Loucy (cell line): ENCODE results near the gene DMRTB1.
A peak's percentile ranks its signal among the peaks of the same experiment; 100 is the strongest.

Experiments
- H2AFZ ChIP-seq: fragments of 200-600 bp; sonication (generic); 2 replicates; pipeline ENCODE4 v1.6.0; 2016; ENCODE audit warnings: antibody characterized with exemption, mild to moderate bottlenecking, low read length, moderate library complexity
- H3F3A ChIP-seq: fragments of 200-600 bp; 2 replicates; pipeline ENCODE4 v1.6.0; 2016; ENCODE audit warnings: antibody characterized with exemption, low read depth, mild to moderate bottlenecking
- H3K27me3 ChIP-seq: fragments of 200-600 bp; sonication (generic); 2 replicates; pipeline ENCODE4 v1.6.1; 2014; ENCODE audit warnings: low read length, mild to moderate bottlenecking; ENCODE audit not compliant: insufficient read depth, poor library complexity, severe bottlenecking
- H3K36me3 ChIP-seq: fragments of 200-600 bp; sonication (generic); 2 replicates; pipeline ENCODE4 v1.6.1; 2016; ENCODE audit warnings: low read length; ENCODE audit not compliant: insufficient read depth
- H3K4me1 ChIP-seq: fragments of 200-600 bp; sonication (generic); 2 replicates; pipeline ENCODE4 v1.5.1; 2014; ENCODE audit warnings: low read length, mild to moderate bottlenecking; ENCODE audit not compliant: insufficient read depth, poor library complexity, severe bottlenecking
- H3K4me2 ChIP-seq: fragments of 200-600 bp; sonication (generic); 2 replicates; pipeline ENCODE4 v1.6.0; 2014; ENCODE audit warnings: antibody characterized with exemption, low read length, low read depth, mild to moderate bottlenecking; ENCODE audit not compliant: poor library complexity, severe bottlenecking
- H3K4me3 ChIP-seq: fragments of 200-600 bp; sonication (generic); 2 replicates; pipeline ENCODE4 v1.5.1; 2014; ENCODE audit warnings: low read length, mild to moderate bottlenecking, mixed read lengths; ENCODE audit not compliant: poor library complexity, severe bottlenecking
- H3K79me2 ChIP-seq: fragments of 200-600 bp; sonication (generic); 2 replicates; pipeline ENCODE4 v1.6.1; 2014; ENCODE audit warnings: low read length; ENCODE audit not compliant: insufficient read depth
- H3K9ac ChIP-seq: fragments of 200-600 bp; sonication (generic); 2 replicates; pipeline ENCODE4 v1.6.0; 2014; ENCODE audit warnings: mild to moderate bottlenecking, low read depth, low read length, moderate library complexity; ENCODE audit not compliant: poor library complexity, severe bottlenecking
- H3K9me2 ChIP-seq: fragments of 200-600 bp; sonication (generic); replicated peaks from 2 replicates; pipeline ENCODE4 v1.6.1; 2016; ENCODE audit warnings: low read depth, low read length, mixed read lengths
- H3K9me3 ChIP-seq: fragments of 200-600 bp; sonication (generic); 2 replicates; pipeline ENCODE4 v1.6.1; 2014; ENCODE audit warnings: mild to moderate bottlenecking, antibody characterized with exemption, low read length, low read depth; ENCODE audit not compliant: insufficient read depth
- H4K20me1 ChIP-seq: fragments of 200-600 bp; sonication (generic); 2 replicates; pipeline ENCODE4 v1.6.0; 2014; ENCODE audit warnings: antibody characterized with exemption, low read length, mild to moderate bottlenecking; ENCODE audit not compliant: insufficient read depth, poor library complexity, severe bottlenecking
- CTCF ChIP-seq: fragments of 200-600 bp; sonication (generic); conservative IDR thresholded peaks from 2 replicates; pipeline ENCODE4 v1.5.1; 2014; ENCODE audit warnings: mild to moderate bottlenecking, antibody characterized with exemption, low read length
- EZH2phosphoT487 ChIP-seq: fragments of 200-600 bp; IDR thresholded peaks from 2 replicates; pipeline ENCODE4 v1.6.1; 2018; ENCODE audit warnings: antibody characterized with exemption, mild to moderate bottlenecking, moderate library complexity, borderline replicate concordance

Gene DMRTB1

GRCh38 chr1:53462193-53462592 is 3.0 kb downstream of the DMRTB1 start:
- Histone ChIP-seq H3K79me2 (no peaks in the 10 kb centered on the region), H3K9me2 (no peaks in the 10 kb centered on the region), H3K27me3 (no peaks in the 10 kb centered on the region), H2AFZ (no peak overlapping the region), H3K4me3 (no peak overlapping the region), H4K20me1 (no peaks in the 10 kb centered on the region), H3F3A (peaks cover 7% of the 10 kb centered on the region; the same call in 1 of the 2 replicates), H3K4me2 (no peak overlapping the region), H3K9me3 (no peaks in the 10 kb centered on the region), H3K36me3 (no peaks in the 10 kb centered on the region), H3K9ac (peak overlapping the region; percentile 53), H3K4me1 (peaks cover 44% of the 10 kb centered on the region)
- TF ChIP-seq EZH2phosphoT487 = no peak
- TF ChIP-seq CTCF = no peak

- Histone ChIP-seq H3K4me3 (no peak overlapping the region), H4K20me1 (no peaks in the 10 kb centered on the region), H2AFZ (peak overlapping the region; percentile 47; the same call in 1 of the 2 replicates), H3K9me2 (no peaks in the 10 kb centered on the region), H3K4me1 (peaks cover 51% of the 10 kb centered on the region), H3K36me3 (no peaks in the 10 kb centered on the region), H3K9ac (peak overlapping the region; percentile 53), H3K9me3 (no peaks in the 10 kb centered on the region), H3K4me2 (peak overlapping the region; percentile 24), H3K27me3 (no peaks in the 10 kb centered on the region), H3K79me2 (no peaks in the 10 kb centered on the region), H3F3A (peaks cover 7% of the 10 kb centered on the region; the same call in 1 of the 2 replicates)
- TF ChIP-seq EZH2phosphoT487 (no peak), CTCF (no peak)
These were observed 3.7 kb downstream of the DMRTB1 start for GRCh38 chr1:53462769-53463501.

GRCh38 chr1:53463961-53464899 is 5.0 kb downstream of the DMRTB1 start:
- H3K4me1 ChIP-seq = peaks cover 57% of the 10 kb centered on the region
- H3K4me2 ChIP-seq = peak overlapping the region; percentile 62
- H4K20me1 ChIP-seq = no peaks in the 10 kb centered on the region
- H3F3A ChIP-seq = peaks cover 7% of the 10 kb centered on the region; the same call in 1 of the 2 replicates
- no peaks in the 10 kb centered on the region for H3K9me3 ChIP-seq
- no peaks in the 10 kb centered on the region for H3K36me3 ChIP-seq
- H3K9ac ChIP-seq = peak overlapping the region; percentile 53
- peak overlapping the region; percentile 39 for H3K4me3 ChIP-seq
- H3K79me2 ChIP-seq = no peaks in the 10 kb centered on the region
- 0 out of 2 replicates have a peak overlapping the region, but pooled peaks have one; percentile 47 for H2AFZ ChIP-seq
- H3K27me3 ChIP-seq = no peaks in the 10 kb centered on the region
- TF ChIP-seq EZH2phosphoT487 (no peak), CTCF (no peak)
- H3K9me2 ChIP-seq = no peaks in the 10 kb centered on the region
